ENCODE measurements around the gene TMTC2.

TMTC2 gene

GRCh38 chr12:82873309-82873708 lies 186.6 kb downstream of the TMTC2 start:
- no peak overlapping the region for H2AFZ ChIP-seq (ENCODE audit: insufficient read depth, low read length, poor library complexity)
- H3K36me3 ChIP-seq (ENCODE audit: control insufficient read depth in 1 of 2, insufficient read depth in 2 of 2, low read length in 2 of 2): peaks cover 2 to 3% of the 10 kb centered on the region in 2 experiments
- no peak overlapping the region for H2AK5ac ChIP-seq (ENCODE audit: low read length)
- H3K27me3 ChIP-seq (ENCODE audit: insufficient read depth, low read length): no peaks in the 10 kb centered on the region
- no peak overlapping the region for H4K8ac ChIP-seq (ENCODE audit: low read depth, low read length)
- no peaks in the 10 kb centered on the region for H3K79me2 ChIP-seq (ENCODE audit: control insufficient read depth, insufficient read depth, low read length, poor library complexity)
- no peak overlapping the region for H3K14ac ChIP-seq (ENCODE audit: low read length)
- no peak overlapping the region for H3K18ac ChIP-seq (ENCODE audit: low read length)
- no peak overlapping the region for H3K4ac ChIP-seq (ENCODE audit: low read depth, low read length)
- H3K4me1 ChIP-seq (ENCODE audit: control insufficient read depth in 1 of 2, insufficient read depth in 2 of 2, low read length in 2 of 2): no peaks in the 10 kb centered on the region
- no peak overlapping the region for H3K9ac ChIP-seq (ENCODE audit: low read length)
- H2BK5ac ChIP-seq (ENCODE audit: low read depth, low read length, poor library complexity): no peak overlapping the region
- no peak overlapping the region for H3K23ac ChIP-seq (ENCODE audit: low read length)
- no peak overlapping the region for H3K27ac ChIP-seq (ENCODE audit: low read depth, low read length)
- H4K12ac ChIP-seq (ENCODE audit: low read depth, low read length): no peak overlapping the region
- H2BK120ac ChIP-seq (ENCODE audit: insufficient read depth, low read length, poor library complexity): no peak overlapping the region
- no peak overlapping the region for H2BK12ac ChIP-seq (ENCODE audit: low read length)
- H3K4me2 ChIP-seq (ENCODE audit: low read length): no peak overlapping the region
- no peak for DNase-seq
- H3K4me3 ChIP-seq (ENCODE audit: low read depth, low read length): no peak overlapping the region
- H3K79me1 ChIP-seq (ENCODE audit: low read length): no peaks in the 10 kb centered on the region
- no peaks in the 10 kb centered on the region for H3K9me3 ChIP-seq (ENCODE audit: insufficient read depth, low read depth, low read length)
- no peak overlapping the region for H4K91ac ChIP-seq (ENCODE audit: low read depth, low read length)

GRCh38 chr12:82873951-82874350 lies 187.2 kb downstream of the TMTC2 start:
- Histone ChIP-seq H3K79me1 (ENCODE audit: low read length) (no peaks in the 10 kb centered on the region), H3K9me3 (ENCODE audit: insufficient read depth, low read depth, low read length) (no peaks in the 10 kb centered on the region), H3K4ac (ENCODE audit: low read depth, low read length) (no peak overlapping the region), H3K27me3 (ENCODE audit: insufficient read depth, low read length) (no peaks in the 10 kb centered on the region), H3K14ac (ENCODE audit: low read length) (no peak overlapping the region), H2BK12ac (ENCODE audit: low read length) (no peak overlapping the region), H3K36me3 (ENCODE audit: control insufficient read depth in 1 of 2, insufficient read depth in 2 of 2, low read length in 2 of 2) (peaks cover 2 to 3% of the 10 kb centered on the region in 2 experiments), H4K8ac (ENCODE audit: low read depth, low read length) (no peak overlapping the region), H3K18ac (ENCODE audit: low read length) (no peak overlapping the region), H3K4me3 (ENCODE audit: low read depth, low read length) (no peak overlapping the region), H4K91ac (ENCODE audit: low read depth, low read length) (no peak overlapping the region), H3K23ac (ENCODE audit: low read length) (no peak overlapping the region), H2BK120ac (ENCODE audit: insufficient read depth, low read length, poor library complexity) (no peak overlapping the region), H3K27ac (ENCODE audit: low read depth, low read length) (no peak overlapping the region), H2AFZ (ENCODE audit: insufficient read depth, low read length, poor library complexity) (no peak overlapping the region), H3K4me2 (ENCODE audit: low read length) (no peak overlapping the region), H2AK5ac (ENCODE audit: low read length) (no peak overlapping the region), H3K79me2 (ENCODE audit: control insufficient read depth, insufficient read depth, low read length, poor library complexity) (no peaks in the 10 kb centered on the region), H2BK5ac (ENCODE audit: low read depth, low read length, poor library complexity) (no peak overlapping the region), H4K12ac (ENCODE audit: low read depth, low read length) (no peak overlapping the region), H3K4me1 (ENCODE audit: control insufficient read depth in 1 of 2, insufficient read depth in 2 of 2, low read length in 2 of 2) (no peaks in the 10 kb centered on the region), H3K9ac (ENCODE audit: low read length) (no peak overlapping the region)
- DNase-seq: peak in 1 of 2 donors; percentile 53
- no CpG with 5 or more reads among the region's 3 CpGs for WGBS (ENCODE audit: extremely low coverage, insufficient coverage, insufficient read length)

- Histone ChIP-seq H3K36me3 (ENCODE audit: control insufficient read depth in 1 of 2, insufficient read depth in 2 of 2, low read length in 2 of 2) (no peaks in the 10 kb centered on the region), H3K4me1 (ENCODE audit: control insufficient read depth in 1 of 2, insufficient read depth in 2 of 2, low read length in 2 of 2) (no peaks in the 10 kb centered on the region), H3K27ac (ENCODE audit: low read depth, low read length) (no peak overlapping the region), H3K14ac (ENCODE audit: low read length) (no peak overlapping the region), H2AK5ac (ENCODE audit: low read length) (no peak overlapping the region), H2BK12ac (ENCODE audit: low read length) (no peak overlapping the region), H3K27me3 (ENCODE audit: insufficient read depth, low read length) (no peaks in the 10 kb centered on the region), H3K79me2 (ENCODE audit: control insufficient read depth, insufficient read depth, low read length, poor library complexity) (no peaks in the 10 kb centered on the region), H3K23ac (ENCODE audit: low read length) (no peak overlapping the region), H3K9me3 (ENCODE audit: insufficient read depth, low read depth, low read length) (no peaks in the 10 kb centered on the region), H2BK120ac (ENCODE audit: insufficient read depth, low read length, poor library complexity) (no peak overlapping the region), H3K9ac (ENCODE audit: low read length) (no peak overlapping the region), H4K8ac (ENCODE audit: low read depth, low read length) (no peak overlapping the region), H3K4me3 (ENCODE audit: low read depth, low read length) (no peak overlapping the region), H3K4ac (ENCODE audit: low read depth, low read length) (no peak overlapping the region), H3K4me2 (ENCODE audit: low read length) (no peak overlapping the region), H2BK5ac (ENCODE audit: low read depth, low read length, poor library complexity) (no peak overlapping the region), H4K91ac (ENCODE audit: low read depth, low read length) (no peak overlapping the region), H3K79me1 (ENCODE audit: low read length) (no peaks in the 10 kb centered on the region), H2AFZ (ENCODE audit: insufficient read depth, low read length, poor library complexity) (no peak overlapping the region), H3K18ac (ENCODE audit: low read length) (no peak overlapping the region), H4K12ac (ENCODE audit: low read depth, low read length) (no peak overlapping the region)
- WGBS (ENCODE audit: extremely low coverage, insufficient coverage, insufficient read length): no CpG with 5 or more reads among the region's 1 CpG
- no peak for DNase-seq
Measured at GRCh38 chr12:82874945-82875344, 188.2 kb downstream of the TMTC2 start.

- Histone ChIP-seq H3K14ac (ENCODE audit: low read length) (no peak overlapping the region), H3K79me2 (ENCODE audit: control insufficient read depth, insufficient read depth, low read length, poor library complexity) (no peaks in the 10 kb centered on the region), H3K4ac (ENCODE audit: low read depth, low read length) (no peak overlapping the region), H2AK5ac (ENCODE audit: low read length) (no peak overlapping the region), H3K23ac (ENCODE audit: low read length) (no peak overlapping the region), H2BK5ac (ENCODE audit: low read depth, low read length, poor library complexity) (no peak overlapping the region), H2BK120ac (ENCODE audit: insufficient read depth, low read length, poor library complexity) (no peak overlapping the region), H3K4me3 (ENCODE audit: low read depth, low read length) (no peak overlapping the region), H3K27ac (ENCODE audit: low read depth, low read length) (no peak overlapping the region), H4K91ac (ENCODE audit: low read depth, low read length) (no peak overlapping the region), H3K4me2 (ENCODE audit: low read length) (no peak overlapping the region), H2BK12ac (ENCODE audit: low read length) (no peak overlapping the region), H4K8ac (ENCODE audit: low read depth, low read length) (no peak overlapping the region), H3K9me3 (ENCODE audit: insufficient read depth, low read depth, low read length) (no peaks in the 10 kb centered on the region), H3K27me3 (ENCODE audit: insufficient read depth, low read length) (no peaks in the 10 kb centered on the region), H3K18ac (ENCODE audit: low read length) (no peak overlapping the region), H3K36me3 (ENCODE audit: control insufficient read depth in 1 of 2, insufficient read depth in 2 of 2, low read length in 2 of 2) (no peaks in the 10 kb centered on the region), H3K79me1 (ENCODE audit: low read length) (no peaks in the 10 kb centered on the region), H3K4me1 (ENCODE audit: control insufficient read depth in 1 of 2, insufficient read depth in 2 of 2, low read length in 2 of 2) (no peaks in the 10 kb centered on the region), H3K9ac (ENCODE audit: low read length) (no peak overlapping the region), H4K12ac (ENCODE audit: low read depth, low read length) (no peak overlapping the region), H2AFZ (ENCODE audit: insufficient read depth, low read length, poor library complexity) (no peak overlapping the region)
- WGBS (ENCODE audit: extremely low coverage, insufficient coverage, insufficient read length): no CpG with 5 or more reads among the region's 2 CpGs
- no peak for DNase-seq
Measured at GRCh38 chr12:82876075-82876474, 189.4 kb downstream of the TMTC2 start.
